Colon (tissue), 2 donors: ENCODE results near the gene PRUNE2.
"Not testable (repeated sequence)": the region's sequence is repeated elsewhere in the genome, so short reads cannot be mapped to it uniquely, and the experiment has no call there.

Experiments used
- FAIRE-seq: peaks from 2 replicates; lab custom pipeline; 2012; peaks lifted over from hg19 to GRCh38; lab: Jason Lieb, UNC
- donor health status: control.
- donor health status: control.

The PRUNE2 gene

GRCh38 chr9:76905791-76906646 lies at the start of gene PRUNE2:
Gene PRUNE2 (minus strand): TSS chr9:76906114. CDS start chr9:76905963, 151 bp downstream.
- no peak for FAIRE-seq

DNA sequence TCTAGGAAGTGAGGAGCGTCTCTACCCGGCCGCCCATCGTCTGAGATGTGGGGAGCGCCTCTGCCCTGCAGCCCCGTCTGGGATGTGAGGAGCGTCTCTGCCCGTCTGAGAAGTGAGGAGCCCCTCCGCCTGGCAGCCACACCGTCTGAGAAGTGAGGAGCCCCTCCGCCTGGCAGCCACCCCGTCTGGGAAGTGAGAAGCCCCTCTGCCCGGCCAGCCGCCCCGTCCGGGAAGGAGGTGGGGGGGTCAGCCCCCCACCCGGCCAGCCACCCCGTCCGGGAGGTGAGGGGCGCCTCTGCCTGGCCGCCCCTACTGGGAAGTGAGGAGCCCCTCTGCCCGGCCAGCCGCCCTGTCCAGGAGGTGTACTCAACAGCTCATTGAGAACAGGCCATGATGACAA lies 49.5 kb upstream of the PRUNE2 start:
- FAIRE-seq, result not testable (repeated sequence)

DNA sequence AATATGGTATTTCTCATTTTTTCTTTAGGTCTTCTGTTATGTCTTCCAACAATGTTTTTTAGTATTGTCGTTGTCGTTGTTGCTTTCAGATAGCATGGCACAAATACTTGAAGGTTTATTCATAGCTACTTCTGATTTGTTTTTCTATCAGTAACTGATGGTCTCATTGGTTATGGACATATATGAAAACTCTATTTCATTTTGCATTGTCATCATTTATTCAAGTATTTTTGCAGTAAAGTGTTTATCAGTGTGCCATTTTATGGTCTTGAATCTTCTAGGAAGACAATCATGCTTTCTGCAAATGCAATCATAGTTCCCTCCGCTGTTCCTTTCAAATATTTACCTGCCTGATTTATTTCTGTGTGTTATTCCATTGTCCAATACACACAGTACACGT lies 44.0 kb upstream of the PRUNE2 start:
- no peak for FAIRE-seq

- no peak for FAIRE-seq
Observed at GRCh38 chr9:76944011-76944410, 38.1 kb upstream of the PRUNE2 start.

- no peak for FAIRE-seq
Observed at GRCh38 chr9:76943054-76943453, 37.1 kb upstream of the PRUNE2 start.

GRCh38 chr9:76932757-76933156 lies 26.8 kb upstream of the PRUNE2 start:
- no peak for FAIRE-seq

DNA sequence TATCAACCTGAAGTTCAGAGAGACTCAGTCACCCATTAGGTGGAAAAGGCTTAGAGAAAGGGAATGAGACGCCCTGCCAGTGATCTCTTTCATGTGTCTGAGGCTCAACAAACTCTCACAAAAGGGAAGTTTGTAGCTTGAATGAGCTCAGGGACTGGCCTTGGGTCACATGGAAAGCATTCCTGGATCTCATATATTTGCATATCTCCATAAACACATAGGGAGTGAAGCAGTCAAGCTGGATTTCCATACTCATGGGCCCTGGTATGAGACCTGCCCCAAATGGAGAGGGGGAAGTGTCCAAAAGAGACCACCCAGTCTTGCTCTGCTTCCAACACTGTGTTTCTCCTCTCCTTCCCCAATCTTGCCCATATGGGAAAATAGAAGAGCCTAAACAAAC lies 26.4 kb upstream of the PRUNE2 start:
- FAIRE-seq, result no peak

DNA sequence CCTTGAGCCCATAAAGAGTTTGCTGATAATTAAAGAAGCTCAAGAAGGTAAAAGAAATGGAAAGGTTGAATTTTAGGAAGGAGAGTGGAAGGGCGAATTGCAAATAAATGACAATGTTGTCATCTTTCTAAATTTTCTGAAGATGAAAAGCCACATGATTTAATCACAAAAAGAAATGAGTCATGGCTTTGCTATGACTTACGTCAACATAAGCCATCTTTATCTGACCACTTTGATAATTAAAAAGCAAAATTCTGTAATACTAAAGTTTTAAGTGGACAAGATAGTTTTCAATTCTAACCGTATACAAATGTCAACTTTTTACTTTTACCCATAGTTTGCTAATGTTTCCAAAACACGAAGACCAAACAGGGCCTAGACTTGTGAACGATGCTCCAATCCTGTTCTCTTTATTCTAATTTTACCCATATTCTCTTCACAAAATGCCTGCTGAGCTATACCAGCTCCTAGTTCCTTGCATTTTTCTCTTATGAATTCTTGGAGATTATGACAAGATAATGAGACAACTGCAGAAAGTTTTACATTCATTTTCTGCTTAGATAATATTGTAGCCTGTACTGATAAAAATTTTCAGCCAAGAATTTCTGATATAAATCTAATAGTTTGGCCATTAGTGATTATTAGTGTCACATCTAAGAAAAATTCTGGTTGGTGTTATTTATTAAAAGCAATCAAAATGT lies 21.8 kb upstream of the PRUNE2 start:
- no peak for FAIRE-seq

- no peak for FAIRE-seq
Observed at GRCh38 chr9:76926846-76927245, 20.9 kb upstream of the PRUNE2 start.

GRCh38 chr9:76926324-76926741 lies 20.4 kb upstream of the PRUNE2 start:
- no peak for FAIRE-seq

GRCh38 chr9:76921165-76921564 lies 15.3 kb upstream of the PRUNE2 start:
- no peak for FAIRE-seq

GRCh38 chr9:76917299-76917698 lies 11.4 kb upstream of the PRUNE2 start:
- no peak for FAIRE-seq

GRCh38 chr9:76916231-76916630 lies 10.3 kb upstream of the PRUNE2 start:
- no peak for FAIRE-seq

- FAIRE-seq, result no peak
Observed at GRCh38 chr9:76913467-76913866, 7.6 kb upstream of the PRUNE2 start.

DNA sequence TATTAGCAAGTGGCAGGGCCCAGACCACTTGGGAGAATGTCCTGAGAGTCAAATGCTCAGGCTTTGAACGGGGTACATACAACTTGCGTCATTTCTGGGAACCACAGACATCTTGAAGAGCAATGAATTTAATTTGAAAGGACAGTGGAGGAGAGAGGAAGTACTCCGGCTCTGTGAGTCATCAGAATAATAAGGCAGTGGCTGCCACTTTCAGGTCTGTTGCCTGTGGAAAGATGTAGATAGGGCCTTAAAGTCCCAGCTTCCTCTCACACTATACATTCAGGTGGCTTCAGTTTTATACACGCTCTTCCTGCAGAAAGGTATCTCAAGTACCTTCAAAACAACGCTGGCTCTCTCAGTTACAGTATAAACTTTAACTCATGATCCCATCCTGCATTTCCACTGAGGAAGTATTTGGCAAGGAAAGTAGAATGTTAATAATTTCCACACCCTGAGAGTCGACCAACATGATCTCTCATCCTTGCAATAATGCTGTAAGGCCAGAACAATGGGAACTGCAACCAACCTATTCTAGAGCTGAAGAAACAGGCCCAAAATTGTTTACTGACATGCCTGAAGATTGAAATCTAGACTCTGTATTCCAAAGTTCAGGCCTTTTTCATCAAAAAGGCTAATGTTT lies 6.8 kb upstream of the PRUNE2 start:
- no peak for FAIRE-seq

- no peak for FAIRE-seq
Observed at GRCh38 chr9:76911971-76912370, 6.1 kb upstream of the PRUNE2 start.

DNA sequence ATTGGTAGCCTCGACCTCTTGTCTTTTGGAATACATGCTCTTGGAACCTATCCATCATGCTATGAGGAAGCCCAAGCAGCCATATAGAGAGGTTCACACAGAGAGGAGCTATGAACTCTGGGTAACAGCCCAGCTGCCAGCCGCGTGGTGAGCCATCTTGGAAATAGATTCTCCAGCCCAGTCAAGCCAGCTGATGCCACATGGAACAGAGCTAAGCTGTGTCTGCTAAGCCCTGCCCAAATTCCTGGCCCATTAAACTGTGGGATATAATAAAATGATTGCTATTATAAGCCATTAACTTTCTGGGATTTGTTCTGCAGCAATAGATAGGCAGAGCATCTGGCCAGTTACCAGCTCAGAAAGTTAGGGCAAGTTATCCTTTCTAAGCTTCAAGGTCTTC lies 4.9 kb upstream of the PRUNE2 start:
- FAIRE-seq, result no peak

DNA sequence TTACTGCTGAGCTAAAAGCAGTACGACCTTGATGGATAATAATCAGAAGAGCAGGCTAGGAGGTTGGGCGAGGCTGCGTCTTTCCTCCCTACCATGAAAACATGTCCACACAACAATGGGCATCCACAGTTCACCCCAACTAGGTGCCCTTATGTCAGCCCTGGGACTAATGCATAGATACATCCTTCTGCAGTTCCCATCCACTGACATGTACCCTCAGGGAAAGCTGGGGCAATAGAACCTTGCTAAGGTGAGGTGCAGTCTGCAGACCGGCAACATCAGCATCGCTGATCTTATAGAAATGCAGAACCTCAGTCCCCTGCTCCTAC lies 697 bp upstream of the PRUNE2 start:
- no peak for FAIRE-seq

GRCh38 chr9:76904661-76905457 lies 1.1 kb downstream of the PRUNE2 start:
- FAIRE-seq, result peak; percentile 43

GRCh38 chr9:76902395-76902794 lies 3.5 kb downstream of the PRUNE2 start:
- FAIRE-seq, result no peak

- no peak for FAIRE-seq
Observed at GRCh38 chr9:76901801-76902200, 4.1 kb downstream of the PRUNE2 start.

- FAIRE-seq, result no peak
Observed at GRCh38 chr9:76900884-76901440, 5.0 kb downstream of the PRUNE2 start.
